GM12878 (cell line): ENCODE measurements around the gene CDC25C. TPM values are rescaled to one million over a fixed set of nuclear protein-coding genes. Genes with fewer than 3 reads are reported as not detected.

ENCODE experiments used
- ATAC-seq: fragments of 200-7000 bp; cut with Tn5 transposase; 3 replicates; pipeline ENCODE4 v1.9.1; 2020; ENCODE audit warnings: mild to moderate bottlenecking, moderate library complexity
- BruUV-seq: library from RNA; stranded (reverse); fragments of 400-500 nt; replicated peaks from 2 replicates; lab custom pipeline; 2021; lab: Mats Ljungman, UMichigan
- CTCF ChIA-PET: fragments of 300-600 bp; sonication (Branson Sonifier 250); formaldehyde crosslinking; extraction: SDS; loops from one replicate; lab custom pipeline; 2021; ENCODE audit warnings: inconsistent platforms; lab: Yijun Ruan, JAX
- POLR2A ChIA-PET: fragments of 350-600 bp; formaldehyde crosslinking; extraction: SDS; loops from one replicate; lab custom pipeline; 2021; ENCODE audit warnings: inconsistent platforms; lab: Charles Lee
- RAD21 ChIA-PET: fragments of 300-600 bp; sonication (Branson Sonifier 250); formaldehyde crosslinking; loops from one replicate; lab custom pipeline; 2023; ENCODE audit warnings: antibody characterized with exemption; ENCODE audit not compliant: unreplicated experiment; lab: Charles Lee
- SMC1A ChIA-PET: fragments of 300-600 bp; sonication (Branson Sonifier 250); formaldehyde crosslinking; loops from one replicate; lab custom pipeline; 2023; ENCODE audit not compliant: unreplicated experiment, uncharacterized antibody; lab: Charles Lee
- DNase-seq: peaks from one replicate; pipeline ENCODE4 v3.0.0-alpha.2; 2011; ENCODE audit warnings: low read depth, low spot score
- FAIRE-seq: peaks from 3 replicates; lab custom pipeline; 2011; peaks lifted over from hg19 to GRCh38; lab: Jason Lieb, UNC
- H2AFZ ChIP-seq: 2 replicates; pipeline ENCODE4 v1.6.0; 2011; ENCODE audit warnings: low read depth, low read length, control low read depth; ENCODE audit not compliant: control insufficient read depth
- H3K27ac ChIP-seq: 2 replicates; pipeline ENCODE4 v1.5.1; 2011; ENCODE audit warnings: control low read depth; ENCODE audit not compliant: control insufficient read depth, insufficient read depth
- H3K27me3 ChIP-seq, 2 experiments: replicated peaks in 1 of 2; 2 replicates each; pipeline versions ENCODE4 v1.6.0 to v1.6.1; 2011; ENCODE audit warnings: low read length in 1 of 2; ENCODE audit not compliant: control insufficient read depth in 2 of 2, insufficient read depth in 2 of 2
- H3K36me3 ChIP-seq, 2 experiments: 2 replicates each; pipeline ENCODE4 v1.5.1; 2011; ENCODE audit warnings: low read length in 1 of 2; ENCODE audit not compliant: control insufficient read depth in 2 of 2, insufficient read depth in 2 of 2
- H3K4me1 ChIP-seq: 2 replicates; pipeline ENCODE4 v1.6.1; 2011; ENCODE audit warnings: mild to moderate bottlenecking, low read length, moderate library complexity, mixed read lengths; ENCODE audit not compliant: control insufficient read depth, insufficient read depth
- H3K4me2 ChIP-seq: 2 replicates; pipeline ENCODE4 v1.6.0; 2011; ENCODE audit warnings: control low read depth; ENCODE audit not compliant: control insufficient read depth, insufficient read depth
- H3K4me3 ChIP-seq: fragments of 200-600 bp; sonication (generic); 2 replicates; pipeline ENCODE4 v1.5.1; 2016
- H3K79me2 ChIP-seq: 2 replicates; pipeline ENCODE4 v1.6.0; 2011; ENCODE audit warnings: low read length; ENCODE audit not compliant: control insufficient read depth, insufficient read depth
- H3K9ac ChIP-seq: 2 replicates; pipeline ENCODE4 v1.8.0; 2011; ENCODE audit warnings: low read length, control low read depth, mixed read lengths; ENCODE audit not compliant: control insufficient read depth, insufficient read depth
- H3K9me3 ChIP-seq: replicated peaks from 3 replicates; pipeline ENCODE4 v1.5.1; 2011; ENCODE audit warnings: mild to moderate bottlenecking, low read length; ENCODE audit not compliant: control insufficient read depth, insufficient read depth
- H4K20me1 ChIP-seq: 2 replicates; pipeline ENCODE4 v1.6.0; 2011; ENCODE audit not compliant: control insufficient read depth, insufficient read depth
- JUNB ChIP-seq: IDR thresholded peaks from 2 replicates; pipeline ENCODE4 v1.6.1; 2016; ENCODE audit warnings: antibody characterized with exemption, mild to moderate bottlenecking
- NFYA ChIP-seq: IDR thresholded peaks from 2 replicates; pipeline ENCODE4 v1.6.1; 2011; ENCODE audit warnings: low read depth, mild to moderate bottlenecking, low read length, improper control_type of control experiment, borderline replicate concordance
- RAD21 ChIP-seq: IDR thresholded peaks from 2 replicates; pipeline ENCODE4 v1.6.1; 2011; ENCODE audit warnings: mild to moderate bottlenecking, low read depth, low read length, moderate library complexity; ENCODE audit not compliant: insufficient read depth
- SMAD1 ChIP-seq: fragments of 450-650 bp; IDR thresholded peaks from 2 replicates; pipeline ENCODE4 v1.6.1; 2018; ENCODE audit warnings: mild to moderate bottlenecking, low read depth; ENCODE audit not compliant: partially characterized antibody
- ZSCAN29 ChIP-seq: fragments of 450-650 bp; IDR thresholded peaks from 2 replicates; pipeline ENCODE4 v1.6.1; 2017; ENCODE audit warnings: mild to moderate bottlenecking, moderate library complexity
- WGBS: methylation state at CpG from one replicate; pipeline ENCODE4 v1.1.6; 2016; ENCODE audit warnings: low lambda C conversion rate; ENCODE audit not compliant: insufficient replicate concordance, insufficient coverage; ENCODE audit errors: missing lambda C conversion rate; 5-methylcytosine and 5-hydroxymethylcytosine counted together
- in situ Hi-C: fragments of 300-500 bp; cut with MboI; formaldehyde crosslinking; loops from 9 replicates; pipeline ENCODE4 v1.14.3; 2018; ENCODE audit warnings: mixed read lengths
- intact Hi-C: fragments of 100-400 bp; cut with micrococcal nuclease; formaldehyde crosslinking; loops from one replicate; pipeline ENCODE4 v1.14.2; 2022; ENCODE audit not compliant: unreplicated experiment
- polyA plus RNA-seq, 11 experiments: library from polyadenylated mRNA; depleted of rRNA in 4 of 11; unstranded in 6 of 11; stranded (reverse) in 5 of 11; fragments of >200 nt; fragmentation: Nextera tagmentation in 4 of 11; fragmentation: Illumina TruSeq in 1 of 11; extraction: Ambion mirVana in 4 of 11; extraction: Trizol in 1 of 11; gene quantifications; 1 replicate in 1 of 11; 2 replicates in 10 of 11; pipeline versions ENCODE4 v1.2.1 to v1.2.3, GENCODE V29; 2011 to 2016; ENCODE audit warnings: inconsistent platforms in 2 of 11, missing spikeins in 2 of 11, low read depth in 1 of 11
- total RNA-seq, 4 experiments: library from RNA; depleted of rRNA in 3 of 4; stranded (reverse); fragments of >200 nt in 3 of 4; fragmentation: Illumina TruSeq in 1 of 4; extraction: Trizol in 1 of 4; gene quantifications; 2 replicates each; pipeline versions ENCODE4 v1.2.1 to v1.2.3, GENCODE V29; 2013 to 2021
- TF ChIP-seq, protein P1 (sequence below): IDR thresholded peaks from 2 replicates; pipeline ENCODE4 v1.6.1; 2012; ENCODE audit warnings: low read length, inconsistent platforms

Gene CDC25C
- total and polyA plus RNA-seq, 10 of the 15 experiments (the other 5 are each of a cell fraction or from before 2014, with no cell fraction given) = 9.2 to 30.7 (median 14.9) TPM

DNA sequence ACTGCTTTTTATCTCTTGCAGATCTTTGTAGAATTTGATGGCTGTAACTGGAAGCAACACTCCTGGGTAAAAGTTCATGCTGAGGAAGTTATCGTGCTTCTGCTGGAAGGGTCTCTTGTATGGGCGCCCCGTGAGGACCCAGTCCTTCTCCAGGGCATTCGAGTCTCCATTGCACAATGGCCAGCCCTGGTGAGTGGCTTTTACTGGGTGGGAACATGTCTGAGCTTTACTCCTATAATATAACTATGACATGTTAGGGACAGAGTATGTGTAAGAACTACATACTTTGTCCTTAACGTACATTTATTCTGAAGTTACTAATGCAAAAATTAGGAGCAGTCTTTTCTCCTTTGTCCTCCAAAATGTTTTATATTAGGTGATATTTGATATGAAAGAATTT is 41.0 kb upstream of the CDC25C start:
- ChIA-PET RAD21 (no interaction called here), POLR2A (interaction anchor here (1.0 to 2.8 kb wide), 3 partner anchors 20 to 35 kb away, joined by 3 to 13 read pairs (median 4); partner anchors contain the start of genes FAM53C and KDM3B), CTCF (interaction anchor here (1.2 to 3.3 kb wide), 3 partner anchors 19 to 77 kb away, joined by 3 to 19 read pairs (median 16); partner anchors contain the start of gene KDM3B), SMC1A (interaction anchor here (0.8 to 1.6 kb wide), 3 partner anchors 19 to 187 kb away, joined by 3 to 7 read pairs (median 4); no protein-coding TSS in a partner anchor)
- H3K4me2 ChIP-seq = no peak overlapping the region
- H3K4me3 ChIP-seq = no peak overlapping the region
- BruUV-seq = no TSS peak
- in situ Hi-C loops (no loop called here), intact Hi-C loops (no loop called here)
- ATAC-seq (no peak), FAIRE-seq (no peak), DNase-seq (no peak)
- H3K27ac ChIP-seq = peak overlapping the region; percentile 60
- H3K4me1 ChIP-seq = peaks cover 15% of the 10 kb centered on the region; the same call in 1 of the 2 replicates
- no peak overlapping the region for H3K9ac ChIP-seq
- H3K9me3 ChIP-seq = no peaks in the 10 kb centered on the region
- H3K79me2 ChIP-seq = peaks cover 39% of the 10 kb centered on the region
- H4K20me1 ChIP-seq = no peaks in the 10 kb centered on the region
- no peak for TF ChIP-seq ZSCAN29
- TF ChIP-seq NFYA = no peak
- no peak for TF ChIP-seq SMAD1
- H3K27me3 ChIP-seq = no peaks in the 10 kb centered on the region
- H2AFZ ChIP-seq = no peak overlapping the region
- H3K36me3 ChIP-seq = peaks cover under 1 to 12% of the 10 kb centered on the region in 2 experiments; a peak in 3 of 4 replicates
- WGBS = 64% methylated on average over 5 of the region's 5 CpGs

DNA sequence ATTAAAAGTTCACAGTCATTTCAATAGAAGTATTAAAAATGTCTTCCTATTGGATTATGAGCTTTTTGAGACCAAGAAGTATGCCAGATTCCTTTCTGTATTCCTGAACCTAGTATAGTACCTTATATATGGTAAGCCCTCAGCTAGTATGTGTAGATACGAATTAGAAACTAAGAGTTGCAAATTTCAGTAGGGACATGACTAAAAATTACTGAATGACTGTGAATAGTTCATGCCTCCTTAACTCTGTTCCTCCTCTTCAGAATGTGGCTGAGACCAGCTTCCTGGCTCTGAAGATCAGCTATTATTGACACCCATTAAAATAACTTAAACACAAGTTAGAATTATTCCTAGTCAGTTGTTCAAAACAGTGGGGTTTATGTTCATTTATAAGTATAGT is 40.6 kb upstream of the CDC25C start:
- H3K4me2 ChIP-seq = no peak overlapping the region
- peak overlapping the region; percentile 60 for H3K27ac ChIP-seq
- CTCF ChIA-PET = interaction anchor here (1.2 to 3.3 kb wide), 3 partner anchors 19 to 77 kb away, joined by 3 to 19 read pairs (median 16); partner anchors contain the start of gene KDM3B
- H3K27me3 ChIP-seq = no peaks in the 10 kb centered on the region
- no peak for DNase-seq
- peaks cover 0 to 9% of the 10 kb centered on the region in 2 experiments; a peak in 3 of 4 replicates for H3K36me3 ChIP-seq
- TF ChIP-seq RAD21 = no peak
- TF ChIP-seq JUNB = 0 out of 2 replicates have a peak, but pooled peaks have one; percentile 25
- TF ChIP-seq, protein P1, sequence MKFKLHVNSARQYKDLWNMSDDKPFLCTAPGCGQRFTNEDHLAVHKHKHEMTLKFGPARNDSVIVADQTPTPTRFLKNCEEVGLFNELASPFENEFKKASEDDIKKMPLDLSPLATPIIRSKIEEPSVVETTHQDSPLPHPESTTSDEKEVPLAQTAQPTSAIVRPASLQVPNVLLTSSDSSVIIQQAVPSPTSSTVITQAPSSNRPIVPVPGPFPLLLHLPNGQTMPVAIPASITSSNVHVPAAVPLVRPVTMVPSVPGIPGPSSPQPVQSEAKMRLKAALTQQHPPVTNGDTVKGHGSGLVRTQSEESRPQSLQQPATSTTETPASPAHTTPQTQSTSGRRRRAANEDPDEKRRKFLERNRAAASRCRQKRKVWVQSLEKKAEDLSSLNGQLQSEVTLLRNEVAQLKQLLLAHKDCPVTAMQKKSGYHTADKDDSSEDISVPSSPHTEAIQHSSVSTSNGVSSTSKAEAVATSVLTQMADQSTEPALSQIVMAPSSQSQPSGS = 0 out of 2 replicates have a peak, but pooled peaks have one; percentile 19
- no peak overlapping the region for H2AFZ ChIP-seq
- RAD21 ChIA-PET = no interaction called here
- ATAC-seq = peak; percentile 75
- SMC1A ChIA-PET = interaction anchor here (0.8 to 1.6 kb wide), 4 partner anchors 17 to 187 kb away, joined by 3 to 7 read pairs (median 4); no protein-coding TSS in a partner anchor
- H4K20me1 ChIP-seq = no peaks in the 10 kb centered on the region
- peaks cover 15% of the 10 kb centered on the region; the same call in 1 of the 2 replicates for H3K4me1 ChIP-seq
- H3K79me2 ChIP-seq = peaks cover 43% of the 10 kb centered on the region
- peak; percentile 66 for FAIRE-seq
- H3K4me3 ChIP-seq = 0 out of 2 replicates have a peak overlapping the region, but pooled peaks have one; percentile 15
- H3K9me3 ChIP-seq = no peaks in the 10 kb centered on the region
- intact Hi-C loops (no loop called here), in situ Hi-C loops (no loop called here)
- 0% methylated on average over 1 of the region's 1 CpG for WGBS
- POLR2A ChIA-PET = interaction anchor here (1.0 to 2.8 kb wide), 3 partner anchors 19 to 34 kb away, joined by 3 to 13 read pairs (median 4); partner anchors contain the start of genes FAM53C and KDM3B
- BruUV-seq = no TSS peak
- H3K9ac ChIP-seq = no peak overlapping the region
